ENCODE results near the gene TCF4. TPM values are rescaled to one million over a fixed set of nuclear protein-coding genes. Genes with fewer than 3 reads are reported as not detected.
A peak's percentile ranks its signal among the peaks of the same experiment; 100 is the strongest.

The TCF4 gene
- total RNA-seq, 1 experiment from 2014 or later, result 55.8 TPM

- H3K4me3 ChIP-seq, result no peak overlapping the region
- DNase-seq (ENCODE audit: low read depth in 1 of 2, low spot score in 2 of 2), result peak in 1 of 2 experiments; percentile 18
- H3K9me3 ChIP-seq (replicated peaks), result 0 out of 2 replicates have a peak, but pooled peaks cover 9% of the 10 kb centered on the region
- H3K27ac ChIP-seq, result peak overlapping the region; percentile 23
- H3K27me3 ChIP-seq (replicated peaks), result no peaks in the 10 kb centered on the region
- H3K4me1 ChIP-seq (replicated peaks), result peaks cover 31% of the 10 kb centered on the region
- H3K36me3 ChIP-seq, result peaks cover 18% of the 10 kb centered on the region
Observed at GRCh38 chr18:55515941-55516710, 71.9 kb downstream of the TCF4 start.

GRCh38 chr18:55515214-55515613, 72.8 kb downstream of the TCF4 start:
- Histone ChIP-seq H3K4me1 (replicated peaks) (peaks cover 39% of the 10 kb centered on the region), H3K27ac (no peak overlapping the region; the same call in 1 of the 2 replicates), H3K36me3 (peaks cover 18% of the 10 kb centered on the region), H3K4me3 (no peak overlapping the region), H3K9me3 (replicated peaks) (0 out of 2 replicates have a peak, but pooled peaks cover 9% of the 10 kb centered on the region), H3K27me3 (replicated peaks) (no peaks in the 10 kb centered on the region)
- DNase-seq (ENCODE audit: low read depth in 1 of 2, low spot score in 2 of 2), result no peak

- no peak for DNase-seq (ENCODE audit: low read depth in 1 of 2, low spot score in 2 of 2)
- Histone ChIP-seq H3K9me3 (replicated peaks) (0 out of 2 replicates have a peak, but pooled peaks cover 9% of the 10 kb centered on the region), H3K36me3 (peaks cover 18% of the 10 kb centered on the region), H3K27ac (0 out of 2 replicates have a peak overlapping the region, but pooled peaks have one; percentile 39), H3K4me1 (replicated peaks) (peaks cover 59% of the 10 kb centered on the region), H3K4me3 (no peak overlapping the region), H3K27me3 (replicated peaks) (no peaks in the 10 kb centered on the region)
Observed at GRCh38 chr18:55513161-55513560, 74.8 kb downstream of the TCF4 start.

- H3K27ac ChIP-seq, result peak overlapping the region; percentile 94
- 0 out of 2 replicates have a peak, but pooled peaks cover 6% of the 10 kb centered on the region for H3K9me3 ChIP-seq (replicated peaks)
- no peaks in the 10 kb centered on the region for H3K27me3 ChIP-seq (replicated peaks)
- H3K4me1 ChIP-seq (replicated peaks), result peaks cover 56% of the 10 kb centered on the region
- no peak for DNase-seq (ENCODE audit: low read depth in 1 of 2, low spot score in 2 of 2)
- H3K4me3 ChIP-seq, result no peak overlapping the region
- H3K36me3 ChIP-seq, result peaks cover 6% of the 10 kb centered on the region; the same call in 1 of the 2 replicates
Observed at GRCh38 chr18:55511277-55511676, 76.7 kb downstream of the TCF4 start.

- peak; percentile 53 to 82 for DNase-seq (ENCODE audit: low read depth in 1 of 2, low spot score in 2 of 2)
Observed at GRCh38 chr18:55510809-55511208, 77.2 kb downstream of the TCF4 start.

GRCh38 chr18:55509631-55510324, 78.2 kb downstream of the TCF4 start:
- no peaks in the 10 kb centered on the region for H3K36me3 ChIP-seq
- peak in 1 of 2 experiments; percentile 70 for DNase-seq (ENCODE audit: low read depth in 1 of 2, low spot score in 2 of 2)
- H3K27me3 ChIP-seq (replicated peaks), result no peaks in the 10 kb centered on the region
- peak overlapping the region; percentile 94 for H3K27ac ChIP-seq
- peak overlapping the region; percentile 12 for H3K4me3 ChIP-seq
- H3K4me1 ChIP-seq (replicated peaks), result peaks cover 50% of the 10 kb centered on the region
- H3K9me3 ChIP-seq (replicated peaks), result no peaks in the 10 kb centered on the region

More at GRCh38 chr18:55510809-55511208, 77.2 kb downstream of the TCF4 start:
- Histone ChIP-seq H3K27me3 (replicated peaks) (no peaks in the 10 kb centered on the region), H3K9me3 (replicated peaks) (0 out of 2 replicates have a peak, but pooled peaks cover 4% of the 10 kb centered on the region), H3K36me3 (peaks cover 6% of the 10 kb centered on the region; the same call in 1 of the 2 replicates), H3K27ac (peak overlapping the region; percentile 94), H3K4me3 (no peak overlapping the region; the same call in 1 of the 2 replicates), H3K4me1 (replicated peaks) (peaks cover 51% of the 10 kb centered on the region)

GRCh38 chr18:55508651-55509050, 79.3 kb downstream of the TCF4 start:
- Histone ChIP-seq H3K36me3 (no peaks in the 10 kb centered on the region), H3K4me3 (no peak overlapping the region), H3K27me3 (replicated peaks) (no peaks in the 10 kb centered on the region), H3K4me1 (replicated peaks) (peaks cover 47% of the 10 kb centered on the region), H3K27ac (peak overlapping the region; percentile 94), H3K9me3 (replicated peaks) (no peaks in the 10 kb centered on the region)
- DNase-seq (ENCODE audit: low read depth in 1 of 2, low spot score in 2 of 2), result no peak

GRCh38 chr18:55506074-55506473, 81.9 kb downstream of the TCF4 start:
- Histone ChIP-seq H3K4me3 (no peak overlapping the region), H3K27me3 (replicated peaks) (no peaks in the 10 kb centered on the region), H3K4me1 (replicated peaks) (peaks cover 60% of the 10 kb centered on the region), H3K36me3 (no peaks in the 10 kb centered on the region), H3K27ac (no peak overlapping the region), H3K9me3 (replicated peaks) (no peaks in the 10 kb centered on the region)
- no peak for DNase-seq (ENCODE audit: low read depth in 1 of 2, low spot score in 2 of 2)

- DNase-seq (ENCODE audit: low read depth in 1 of 2, low spot score in 2 of 2), result no peak
- Histone ChIP-seq H3K27ac (no peak overlapping the region), H3K4me1 (replicated peaks) (peaks cover 61% of the 10 kb centered on the region)
Observed at GRCh38 chr18:55504808-55505207, 83.2 kb downstream of the TCF4 start.

GRCh38 chr18:55503167-55503820, 84.7 kb downstream of the TCF4 start:
- Histone ChIP-seq H3K4me1 (replicated peaks) (peaks cover 55% of the 10 kb centered on the region), H3K27me3 (replicated peaks) (no peaks in the 10 kb centered on the region)

More at GRCh38 chr18:55504808-55505207, 83.2 kb downstream of the TCF4 start:
- no peaks in the 10 kb centered on the region for H3K36me3 ChIP-seq
- H3K9me3 ChIP-seq (replicated peaks), result no peaks in the 10 kb centered on the region
- H3K27me3 ChIP-seq (replicated peaks), result no peaks in the 10 kb centered on the region
- no peak overlapping the region for H3K4me3 ChIP-seq

GRCh38 chr18:55501982-55502710, 85.8 kb downstream of the TCF4 start:
- no peaks in the 10 kb centered on the region for H3K36me3 ChIP-seq
- peak overlapping the region; percentile 53 for H3K27ac ChIP-seq
- no peaks in the 10 kb centered on the region for H3K9me3 ChIP-seq (replicated peaks)
- no peaks in the 10 kb centered on the region for H3K27me3 ChIP-seq (replicated peaks)
- H3K4me1 ChIP-seq (replicated peaks), result peaks cover 53% of the 10 kb centered on the region
- peak in 1 of 2 experiments; percentile 50 for DNase-seq (ENCODE audit: low read depth in 1 of 2, low spot score in 2 of 2)
- H3K4me3 ChIP-seq, result no peak overlapping the region

More at GRCh38 chr18:55503167-55503820, 84.7 kb downstream of the TCF4 start:
- Histone ChIP-seq H3K27ac (peak overlapping the region; percentile 53), H3K4me3 (no peak overlapping the region), H3K36me3 (no peaks in the 10 kb centered on the region), H3K9me3 (replicated peaks) (no peaks in the 10 kb centered on the region)
- peak in 1 of 2 experiments; percentile 68 for DNase-seq (ENCODE audit: low read depth in 1 of 2, low spot score in 2 of 2)

GRCh38 chr18:55501579-55501978, 86.4 kb downstream of the TCF4 start:
- Histone ChIP-seq H3K36me3 (no peaks in the 10 kb centered on the region), H3K9me3 (replicated peaks) (no peaks in the 10 kb centered on the region), H3K4me3 (no peak overlapping the region), H3K27ac (peak overlapping the region; percentile 53), H3K27me3 (replicated peaks) (no peaks in the 10 kb centered on the region), H3K4me1 (replicated peaks) (peaks cover 53% of the 10 kb centered on the region)
- no peak for DNase-seq (ENCODE audit: low read depth in 1 of 2, low spot score in 2 of 2)
